HepG2 (cell line): ENCODE results near the gene CSKMT. TPM values are rescaled to one million over a fixed set of nuclear protein-coding genes. Genes with fewer than 3 reads are reported as not detected.

Experiments used
- HDAC1 ChIP-seq: sonication (generic); formaldehyde crosslinking; IDR thresholded peaks from 2 replicates; pipeline ENCODE4 v1.5.1; 2020; ENCODE audit warnings: mild to moderate bottlenecking, missing genetic modification reagents
- KLF13 ChIP-seq: sonication (generic); formaldehyde crosslinking; IDR thresholded peaks from 2 replicates; pipeline ENCODE4 v1.4.0; 2020; ENCODE audit warnings: mild to moderate bottlenecking, missing genetic modification reagents
- MXI1 ChIP-seq: IDR thresholded peaks from 3 replicates; pipeline ENCODE4 v1.6.1; 2012; ENCODE audit warnings: low read depth, low read length, inconsistent platforms, borderline replicate concordance
- NCOR1 ChIP-seq: fragments of 200-600 bp; sonication (generic); IDR thresholded peaks from 2 replicates; pipeline ENCODE4 v1.7.0; 2017; ENCODE audit warnings: antibody characterized with exemption, low read length, borderline replicate concordance
- NR2F1 ChIP-seq, 2 experiments: fragments of 450-650 bp in 1 of 2; formaldehyde crosslinking in 1 of 2; IDR thresholded peaks; 2 replicates each; pipeline versions ENCODE4 v1.5.0 to v1.6.1; 2016 to 2020; ENCODE audit warnings: mild to moderate bottlenecking in 1 of 2, missing compliant biosample characterization in 1 of 2, missing genetic modification reagents in 1 of 2, moderate library complexity in 1 of 2
- TAF1 ChIP-seq: sonication (generic); formaldehyde crosslinking; IDR thresholded peaks from 2 replicates; pipeline ENCODE4 v1.4.0; 2020; ENCODE audit warnings: missing genetic modification reagents
- ZNF205 ChIP-seq: IDR thresholded peaks from 2 replicates; pipeline ENCODE4 v1.6.1; 2018; ENCODE audit warnings: missing biosample characterization, missing genetic modification reagents
- ZNF292 ChIP-seq: sonication (generic); formaldehyde crosslinking; IDR thresholded peaks from 2 replicates; pipeline ENCODE4 v1.8.1; 2022; ENCODE audit warnings: mild to moderate bottlenecking, low read depth, missing genetic modification reagents, borderline replicate concordance
- polyA plus RNA-seq, 8 experiments: library from polyadenylated mRNA; depleted of rRNA in 3 of 8; stranded (reverse) in 7 of 8; unstranded in 1 of 8; fragments of >200 nt; fragmentation: Illumina TruSeq in 4 of 8; extraction: Trizol in 4 of 8; gene quantifications; 2 replicates each; pipeline versions ENCODE4 v1.2.1 to v1.2.3, GENCODE V29; 2011 to 2016; ENCODE audit warnings: low read depth in 4 of 8, missing spikeins in 1 of 8, mixed read lengths in 1 of 8; ENCODE audit not compliant: insufficient read depth in 1 of 8
- total RNA-seq, 5 experiments: library from RNA; depleted of rRNA; stranded (reverse); fragments of >200 nt; fragmentation: Illumina TruSeq; extraction: Trizol; gene quantifications; 2 replicates each; pipeline ENCODE4 v1.2.3, GENCODE V29; 2016; ENCODE audit warnings: low read depth in 1 of 5
- TF ChIP-seq, protein P1 (sequence below): sonication (generic); formaldehyde crosslinking; IDR thresholded peaks from 2 replicates; pipeline ENCODE4 v1.5.1; 2020; ENCODE audit warnings: mild to moderate bottlenecking, missing genetic modification reagents, moderate library complexity
- TF ChIP-seq, protein P2 (sequence below): sonication (generic); formaldehyde crosslinking; IDR thresholded peaks from 2 replicates; pipeline ENCODE4 v1.5.0; 2020; ENCODE audit warnings: mild to moderate bottlenecking, missing genetic modification reagents
- TF ChIP-seq, protein P3 (sequence below): sonication (generic); formaldehyde crosslinking; IDR thresholded peaks from one replicate; pipeline ENCODE4 v1.5.1; 2020; ENCODE audit warnings: mild to moderate bottlenecking, missing genetic modification reagents; ENCODE audit errors: not compliant biosample characterization
- TF ChIP-seq, protein P4 (sequence below), 2 experiments: sonication (generic) in 1 of 2; formaldehyde crosslinking in 1 of 2; IDR thresholded peaks; 2 replicates each; pipeline versions ENCODE4 v1.5.1 to v1.6.1; 2011 to 2020; ENCODE audit warnings: borderline replicate concordance in 1 of 2, low read depth in 1 of 2, low read length in 1 of 2, mild to moderate bottlenecking in 1 of 2, missing genetic modification reagents in 1 of 2, moderate library complexity in 1 of 2

Gene CSKMT
- total and polyA plus RNA-seq, 2 of the 13 experiments (the other 11 are each of a cell fraction or from before 2014, with no cell fraction given): 7.6 to 31.8 TPM

DNA sequence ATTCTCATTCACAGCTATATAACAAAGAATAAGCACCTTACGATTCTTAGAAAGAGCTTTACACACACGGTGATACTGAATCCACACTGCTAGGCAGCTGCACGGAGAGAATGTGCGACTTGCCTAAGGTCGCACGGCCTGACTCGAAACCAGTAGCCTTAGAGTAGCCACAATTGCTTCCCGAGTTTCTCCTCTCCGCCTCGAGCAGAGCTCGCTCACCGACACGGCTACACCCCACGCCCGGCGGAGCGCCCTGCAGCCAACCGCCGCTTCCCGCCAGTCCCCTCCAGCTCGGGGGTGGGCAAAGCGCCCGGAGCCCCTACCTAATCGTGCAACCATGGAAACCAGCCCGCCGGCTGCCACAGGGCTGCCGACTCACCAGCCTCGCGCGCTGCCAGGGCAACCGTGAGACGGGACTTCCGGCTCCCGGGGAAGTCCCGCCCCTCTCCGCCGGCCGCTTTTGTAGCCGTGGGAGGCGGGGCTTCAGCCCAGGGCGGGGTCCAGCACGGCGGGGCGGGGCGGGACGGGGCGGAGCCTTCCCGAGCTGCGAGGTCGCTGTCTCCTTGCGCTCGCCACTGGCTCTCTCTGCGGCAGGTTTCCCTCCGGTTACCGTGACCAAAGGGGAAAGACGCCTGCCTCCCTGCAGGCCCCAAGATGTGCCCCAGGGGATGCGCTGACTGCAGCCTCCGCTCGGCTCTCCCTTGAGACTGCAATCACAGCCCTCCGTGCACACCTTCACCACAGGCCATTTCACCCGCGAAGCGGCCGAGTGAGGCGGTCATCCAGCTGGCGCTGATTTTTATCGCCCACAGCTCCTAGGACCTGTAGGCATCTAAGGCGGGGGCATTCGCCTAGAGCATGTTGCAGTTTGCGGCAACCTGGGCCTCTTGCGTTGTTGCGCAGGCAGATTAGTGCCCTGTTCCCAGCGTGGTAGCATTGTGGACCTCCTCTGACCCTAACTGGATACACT, 41.1 kb downstream of the CSKMT start (continued):
- TF ChIP-seq, protein P1, sequence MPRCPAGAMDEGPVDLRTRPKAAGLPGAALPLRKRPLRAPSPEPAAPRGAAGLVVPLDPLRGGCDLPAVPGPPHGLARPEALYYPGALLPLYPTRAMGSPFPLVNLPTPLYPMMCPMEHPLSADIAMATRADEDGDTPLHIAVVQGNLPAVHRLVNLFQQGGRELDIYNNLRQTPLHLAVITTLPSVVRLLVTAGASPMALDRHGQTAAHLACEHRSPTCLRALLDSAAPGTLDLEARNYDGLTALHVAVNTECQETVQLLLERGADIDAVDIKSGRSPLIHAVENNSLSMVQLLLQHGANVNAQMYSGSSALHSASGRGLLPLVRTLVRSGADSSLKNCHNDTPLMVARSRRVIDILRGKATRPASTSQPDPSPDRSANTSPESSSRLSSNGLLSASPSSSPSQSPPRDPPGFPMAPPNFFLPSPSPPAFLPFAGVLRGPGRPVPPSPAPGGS (CRISPR knock-in tag): peak; percentile 75
- no peak for TF ChIP-seq ZNF205 (CRISPR knock-in tag)
- TF ChIP-seq KLF13 (CRISPR knock-in tag): no peak
- peak; percentile 54 for TF ChIP-seq HDAC1 (CRISPR knock-in tag)
- no peak for TF ChIP-seq NCOR1
- TF ChIP-seq, protein P2, sequence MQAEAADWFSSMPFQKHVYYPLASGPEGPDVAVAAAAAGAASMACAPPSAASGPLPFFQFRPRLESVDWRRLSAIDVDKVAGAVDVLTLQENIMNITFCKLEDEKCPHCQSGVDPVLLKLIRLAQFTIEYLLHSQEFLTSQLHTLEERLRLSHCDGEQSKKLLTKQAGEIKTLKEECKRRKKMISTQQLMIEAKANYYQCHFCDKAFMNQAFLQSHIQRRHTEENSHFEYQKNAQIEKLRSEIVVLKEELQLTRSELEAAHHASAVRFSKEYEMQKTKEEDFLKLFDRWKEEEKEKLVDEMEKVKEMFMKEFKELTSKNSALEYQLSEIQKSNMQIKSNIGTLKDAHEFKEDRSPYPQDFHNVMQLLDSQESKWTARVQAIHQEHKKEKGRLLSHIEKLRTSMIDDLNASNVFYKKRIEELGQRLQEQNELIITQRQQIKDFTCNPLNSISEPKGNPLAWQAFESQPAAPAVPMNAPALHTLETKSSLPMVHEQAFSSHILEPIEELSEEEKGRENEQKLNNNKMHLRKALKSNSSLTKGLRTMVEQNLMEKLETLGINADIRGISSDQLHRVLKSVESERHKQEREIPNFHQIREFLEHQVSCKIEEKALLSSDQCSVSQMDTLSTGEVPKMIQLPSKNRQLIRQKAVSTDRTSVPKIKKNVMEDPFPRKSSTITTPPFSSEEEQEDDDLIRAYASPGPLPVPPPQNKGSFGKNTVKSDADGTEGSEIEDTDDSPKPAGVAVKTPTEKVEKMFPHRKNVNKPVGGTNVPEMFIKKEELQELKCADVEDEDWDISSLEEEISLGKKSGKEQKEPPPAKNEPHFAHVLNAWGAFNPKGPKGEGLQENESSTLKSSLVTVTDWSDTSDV (CRISPR knock-in tag): 0 out of 2 replicates have a peak, but pooled peaks have one; percentile 22
- peak; percentile 96 for TF ChIP-seq MXI1
- TF ChIP-seq, protein P3, sequence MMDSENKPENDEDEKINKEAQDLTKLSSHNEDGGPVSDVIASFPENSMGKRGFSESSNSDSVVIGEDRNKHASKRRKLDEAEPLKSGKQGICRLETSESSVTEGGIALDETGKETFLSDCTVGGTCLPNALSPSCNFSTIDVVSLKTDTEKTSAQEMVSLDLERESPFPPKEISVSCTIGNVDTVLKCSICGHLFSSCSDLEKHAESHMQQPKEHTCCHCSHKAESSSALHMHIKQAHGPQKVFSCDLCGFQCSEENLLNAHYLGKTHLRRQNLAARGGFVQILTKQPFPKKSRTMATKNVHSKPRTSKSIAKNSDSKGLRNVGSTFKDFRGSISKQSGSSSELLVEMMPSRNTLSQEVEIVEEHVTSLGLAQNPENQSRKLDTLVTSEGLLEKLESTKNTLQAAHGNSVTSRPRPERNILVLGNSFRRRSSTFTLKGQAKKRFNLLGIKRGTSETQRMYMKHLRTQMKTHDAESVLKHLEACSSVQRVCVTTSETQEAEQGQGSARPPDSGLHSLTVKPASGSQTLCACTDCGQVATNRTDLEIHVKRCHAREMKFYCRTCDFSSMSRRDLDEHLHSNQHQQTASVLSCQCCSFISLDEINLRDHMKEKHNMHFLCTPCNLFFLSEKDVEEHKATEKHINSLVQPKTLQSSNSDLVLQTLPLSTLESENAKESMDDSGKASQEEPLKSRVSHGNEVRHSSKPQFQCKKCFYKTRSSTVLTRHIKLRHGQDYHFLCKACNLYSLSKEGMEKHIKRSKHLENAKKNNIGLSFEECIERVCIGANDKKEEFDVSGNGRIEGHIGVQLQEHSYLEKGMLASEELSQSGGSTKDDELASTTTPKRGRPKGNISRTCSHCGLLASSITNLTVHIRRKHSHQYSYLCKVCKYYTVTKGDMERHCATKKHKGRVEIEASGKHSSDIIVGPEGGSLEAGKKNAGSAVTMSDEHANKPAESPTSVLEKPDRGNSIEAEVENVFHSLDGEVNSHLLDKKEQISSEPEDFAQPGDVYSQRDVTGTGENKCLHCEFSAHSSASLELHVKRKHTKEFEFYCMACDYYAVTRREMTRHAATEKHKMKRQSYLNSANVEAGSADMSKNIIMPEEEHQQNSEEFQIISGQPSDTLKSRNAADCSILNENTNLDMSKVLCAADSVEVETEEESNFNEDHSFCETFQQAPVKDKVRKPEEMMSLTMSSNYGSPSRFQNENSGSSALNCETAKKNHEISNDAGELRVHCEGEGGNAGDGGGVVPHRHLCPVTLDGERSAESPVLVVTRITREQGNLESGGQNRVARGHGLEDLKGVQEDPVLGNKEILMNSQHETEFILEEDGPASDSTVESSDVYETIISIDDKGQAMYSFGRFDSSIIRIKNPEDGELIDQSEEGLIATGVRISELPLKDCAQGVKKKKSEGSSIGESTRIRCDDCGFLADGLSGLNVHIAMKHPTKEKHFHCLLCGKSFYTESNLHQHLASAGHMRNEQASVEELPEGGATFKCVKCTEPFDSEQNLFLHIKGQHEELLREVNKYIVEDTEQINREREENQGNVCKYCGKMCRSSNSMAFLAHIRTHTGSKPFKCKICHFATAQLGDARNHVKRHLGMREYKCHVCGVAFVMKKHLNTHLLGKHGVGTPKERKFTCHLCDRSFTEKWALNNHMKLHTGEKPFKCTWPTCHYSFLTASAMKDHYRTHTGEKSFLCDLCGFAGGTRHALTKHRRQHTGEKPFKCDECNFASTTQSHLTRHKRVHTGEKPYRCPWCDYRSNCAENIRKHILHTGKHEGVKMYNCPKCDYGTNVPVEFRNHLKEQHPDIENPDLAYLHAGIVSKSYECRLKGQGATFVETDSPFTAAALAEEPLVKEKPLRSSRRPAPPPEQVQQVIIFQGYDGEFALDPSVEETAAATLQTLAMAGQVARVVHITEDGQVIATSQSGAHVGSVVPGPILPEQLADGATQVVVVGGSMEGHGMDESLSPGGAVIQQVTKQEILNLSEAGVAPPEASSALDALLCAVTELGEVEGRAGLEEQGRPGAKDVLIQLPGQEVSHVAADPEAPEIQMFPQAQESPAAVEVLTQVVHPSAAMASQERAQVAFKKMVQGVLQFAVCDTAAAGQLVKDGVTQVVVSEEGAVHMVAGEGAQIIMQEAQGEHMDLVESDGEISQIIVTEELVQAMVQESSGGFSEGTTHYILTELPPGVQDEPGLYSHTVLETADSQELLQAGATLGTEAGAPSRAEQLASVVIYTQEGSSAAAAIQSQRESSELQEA (CRISPR knock-in tag): no peak
- TF ChIP-seq TAF1: no peak; the same call in none of the 2 replicates
- TF ChIP-seq, protein P4, sequence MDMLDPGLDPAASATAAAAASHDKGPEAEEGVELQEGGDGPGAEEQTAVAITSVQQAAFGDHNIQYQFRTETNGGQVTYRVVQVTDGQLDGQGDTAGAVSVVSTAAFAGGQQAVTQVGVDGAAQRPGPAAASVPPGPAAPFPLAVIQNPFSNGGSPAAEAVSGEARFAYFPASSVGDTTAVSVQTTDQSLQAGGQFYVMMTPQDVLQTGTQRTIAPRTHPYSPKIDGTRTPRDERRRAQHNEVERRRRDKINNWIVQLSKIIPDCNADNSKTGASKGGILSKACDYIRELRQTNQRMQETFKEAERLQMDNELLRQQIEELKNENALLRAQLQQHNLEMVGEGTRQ (IDR thresholded peaks at IDR 0.05; ENCODE audit: low read depth, low read length): no peak
- TF ChIP-seq, protein P4 (CRISPR knock-in tag; IDR thresholded peaks at IDR 0.05; ENCODE audit: borderline replicate concordance): no peak
- TF ChIP-seq NR2F1 (CRISPR knock-in tag; IDR thresholded peaks at IDR 0.05): no peak
- no peak for TF ChIP-seq ZNF292 (CRISPR knock-in tag)
